Hepatocyte (in vitro differentiated cells): ENCODE measurements around the gene ATXN2. TPM values are rescaled to one million over a fixed set of nuclear protein-coding genes. Genes with fewer than 3 reads are reported as not detected.

ENCODE experiments used
- DNase-seq: peaks from one replicate; pipeline ENCODE4 v3.0.0-alpha.2; 2016; ENCODE audit warnings: low spot score
- H2AFZ ChIP-seq: fragments of 200-600 bp; sonication (generic); 2 replicates; pipeline ENCODE4 v1.6.0; 2016; ENCODE audit warnings: antibody characterized with exemption, mild to moderate bottlenecking
- H3K27ac ChIP-seq: fragments of 200-600 bp; sonication (generic); 2 replicates; pipeline ENCODE4 v1.5.1; 2016; ENCODE audit warnings: mild to moderate bottlenecking
- H3K27me3 ChIP-seq: fragments of 200-600 bp; sonication (generic); 2 replicates; pipeline ENCODE4 v1.6.1; 2016
- H3K36me3 ChIP-seq: fragments of 200-600 bp; sonication (generic); replicated peaks from 2 replicates; pipeline ENCODE4 v1.5.1; 2016; ENCODE audit warnings: low read depth; ENCODE audit not compliant: insufficient read depth
- H3K4me1 ChIP-seq: fragments of 200-600 bp; sonication (generic); 2 replicates; pipeline ENCODE4 v1.5.1; 2016; ENCODE audit warnings: mild to moderate bottlenecking, moderate library complexity; ENCODE audit not compliant: insufficient read depth
- H3K4me2 ChIP-seq: fragments of 200-600 bp; sonication (generic); 2 replicates; pipeline ENCODE4 v1.6.0; 2016
- H3K4me3 ChIP-seq: fragments of 200-600 bp; sonication (generic); 2 replicates; pipeline ENCODE4 v1.5.1; 2016; ENCODE audit warnings: mild to moderate bottlenecking
- H3K79me2 ChIP-seq: fragments of 200-600 bp; sonication (generic); 2 replicates; pipeline ENCODE4 v1.6.0; 2017; ENCODE audit warnings: mild to moderate bottlenecking
- H3K9me2 ChIP-seq: fragments of 200-600 bp; sonication (generic); replicated peaks from 2 replicates; pipeline ENCODE4 v1.6.0; 2017; ENCODE audit warnings: mild to moderate bottlenecking; ENCODE audit not compliant: insufficient read depth
- H3K9me3 ChIP-seq: fragments of 200-600 bp; sonication (generic); 2 replicates; pipeline ENCODE4 v1.5.1; 2016; ENCODE audit warnings: low read depth, mild to moderate bottlenecking
- H4K20me1 ChIP-seq: fragments of 200-600 bp; sonication (generic); 2 replicates; pipeline ENCODE4 v1.6.0; 2016; ENCODE audit warnings: mild to moderate bottlenecking; ENCODE audit not compliant: insufficient read depth, poor library complexity, severe bottlenecking
- EZH2 ChIP-seq: fragments of 200-600 bp; sonication (generic); IDR thresholded peaks from 2 replicates; pipeline ENCODE4 v1.6.1; 2016; ENCODE audit warnings: antibody characterized with exemption, mild to moderate bottlenecking, borderline replicate concordance
- EZH2phosphoT487 ChIP-seq: fragments of 200-600 bp; sonication (generic); IDR thresholded peaks from one replicate; pipeline ENCODE4 v1.6.1; 2018; ENCODE audit warnings: antibody characterized with exemption, mild to moderate bottlenecking, low read depth, moderate library complexity; ENCODE audit not compliant: unreplicated experiment, severe bottlenecking
- WGBS: methylation state at CpG from one replicate; pipeline ENCODE4 v1.1.6; 2016; ENCODE audit warnings: low lambda C conversion rate; ENCODE audit errors: missing lambda C conversion rate; 5-methylcytosine and 5-hydroxymethylcytosine counted together
- polyA plus RNA-seq: library from polyadenylated mRNA; unstranded; fragments of >200 nt; fragmentation: Nextera tagmentation; extraction: Ambion mirVana; gene quantifications from 2 replicates; pipeline ENCODE4 v1.2.1, GENCODE V29; 2016
- total RNA-seq: library from RNA; depleted of rRNA; stranded (reverse); fragments of >200 nt; gene quantifications from 2 replicates; pipeline ENCODE4 v1.2.3, GENCODE V29; 2014
- TF ChIP-seq, protein P1 (sequence below): fragments of 200-600 bp; sonication (generic); IDR thresholded peaks from 2 replicates; pipeline ENCODE4 v1.5.1; 2016; ENCODE audit warnings: antibody characterized with exemption, mild to moderate bottlenecking; ENCODE audit not compliant: poor library complexity

The ATXN2 gene
- total and polyA plus RNA-seq, 2 experiments from 2014 or later = 36.9 to 47.9 TPM

DNA sequence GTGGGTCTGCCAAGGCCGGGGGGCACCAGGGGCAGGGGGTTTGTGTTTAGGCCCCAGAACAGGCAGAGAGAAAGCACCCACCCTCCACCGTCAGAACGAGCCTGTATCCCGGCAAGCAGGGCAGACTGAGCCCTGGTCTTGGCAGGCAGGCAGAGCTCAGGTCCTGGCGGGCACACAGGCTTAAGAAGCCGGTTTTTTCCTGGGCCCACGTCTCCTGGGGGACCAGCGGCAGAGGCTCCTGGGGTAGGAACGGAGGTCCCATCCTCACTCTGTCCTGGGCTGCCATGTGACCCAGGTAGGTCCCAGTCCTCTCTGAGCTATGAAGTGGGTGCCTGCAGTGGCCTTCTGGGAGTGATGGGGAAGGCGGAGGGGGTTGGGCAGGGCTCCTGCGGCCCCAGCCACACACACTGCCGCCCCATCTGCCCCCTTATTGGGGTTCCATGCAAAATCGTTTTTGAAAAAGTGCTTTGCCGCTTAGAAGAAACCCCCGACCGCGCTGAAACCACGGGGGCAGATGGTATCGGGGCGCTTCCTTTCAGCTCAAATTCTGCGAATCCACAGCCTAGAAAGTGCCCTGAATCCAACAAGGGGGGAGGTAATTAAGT is 169.2 kb downstream of the ATXN2 start:
- Histone ChIP-seq H3K9me2 (no peaks in the 10 kb centered on the region), H3K9me3 (no peaks in the 10 kb centered on the region), H3K4me1 (peaks cover 37% of the 10 kb centered on the region), H2AFZ (no peak overlapping the region), H3K27ac (no peak overlapping the region), H4K20me1 (no peaks in the 10 kb centered on the region), H3K36me3 (no peaks in the 10 kb centered on the region), H3K4me3 (no peak overlapping the region), H3K79me2 (peaks cover 5% of the 10 kb centered on the region), H3K4me2 (no peak overlapping the region), H3K27me3 (no peaks in the 10 kb centered on the region)
- WGBS = 88% methylated on average over 21 of the region's 21 CpGs
- TF ChIP-seq EZH2phosphoT487 (no peak), EZH2 (no peak)
- TF ChIP-seq, protein P1, sequence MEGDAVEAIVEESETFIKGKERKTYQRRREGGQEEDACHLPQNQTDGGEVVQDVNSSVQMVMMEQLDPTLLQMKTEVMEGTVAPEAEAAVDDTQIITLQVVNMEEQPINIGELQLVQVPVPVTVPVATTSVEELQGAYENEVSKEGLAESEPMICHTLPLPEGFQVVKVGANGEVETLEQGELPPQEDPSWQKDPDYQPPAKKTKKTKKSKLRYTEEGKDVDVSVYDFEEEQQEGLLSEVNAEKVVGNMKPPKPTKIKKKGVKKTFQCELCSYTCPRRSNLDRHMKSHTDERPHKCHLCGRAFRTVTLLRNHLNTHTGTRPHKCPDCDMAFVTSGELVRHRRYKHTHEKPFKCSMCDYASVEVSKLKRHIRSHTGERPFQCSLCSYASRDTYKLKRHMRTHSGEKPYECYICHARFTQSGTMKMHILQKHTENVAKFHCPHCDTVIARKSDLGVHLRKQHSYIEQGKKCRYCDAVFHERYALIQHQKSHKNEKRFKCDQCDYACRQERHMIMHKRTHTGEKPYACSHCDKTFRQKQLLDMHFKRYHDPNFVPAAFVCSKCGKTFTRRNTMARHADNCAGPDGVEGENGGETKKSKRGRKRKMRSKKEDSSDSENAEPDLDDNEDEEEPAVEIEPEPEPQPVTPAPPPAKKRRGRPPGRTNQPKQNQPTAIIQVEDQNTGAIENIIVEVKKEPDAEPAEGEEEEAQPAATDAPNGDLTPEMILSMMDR = no peak
- no peak for DNase-seq

GRCh38 chr12:111428728-111429175 is 170.4 kb downstream of the ATXN2 start:
- Histone ChIP-seq H3K4me2 (no peak overlapping the region), H2AFZ (no peak overlapping the region), H3K9me2 (no peaks in the 10 kb centered on the region), H4K20me1 (no peaks in the 10 kb centered on the region), H3K4me1 (peaks cover 26% of the 10 kb centered on the region), H3K27ac (no peak overlapping the region), H3K9me3 (no peaks in the 10 kb centered on the region), H3K4me3 (no peak overlapping the region), H3K79me2 (peaks cover 5% of the 10 kb centered on the region), H3K36me3 (no peaks in the 10 kb centered on the region), H3K27me3 (no peaks in the 10 kb centered on the region)
- WGBS = 93% methylated on average over 16 of the region's 21 CpGs
- TF ChIP-seq EZH2phosphoT487 = no peak
- TF ChIP-seq EZH2 = no peak
- TF ChIP-seq, protein P1 = no peak
- no peak for DNase-seq

GRCh38 chr12:111428081-111428727 is 170.9 kb downstream of the ATXN2 start:
- no peak for TF ChIP-seq EZH2
- TF ChIP-seq, protein P1 = no peak
- no peak for TF ChIP-seq EZH2phosphoT487
- no peaks in the 10 kb centered on the region for H3K9me3 ChIP-seq
- H3K4me2 ChIP-seq = no peak overlapping the region
- H3K4me1 ChIP-seq = peaks cover 23% of the 10 kb centered on the region
- H4K20me1 ChIP-seq = no peaks in the 10 kb centered on the region
- H3K36me3 ChIP-seq = no peaks in the 10 kb centered on the region
- 91% methylated on average over 9 of the region's 9 CpGs for WGBS
- no peak overlapping the region for H3K27ac ChIP-seq
- H3K9me2 ChIP-seq = no peaks in the 10 kb centered on the region
- H3K4me3 ChIP-seq = no peak overlapping the region
- H3K79me2 ChIP-seq = peaks cover 5% of the 10 kb centered on the region
- H3K27me3 ChIP-seq = no peaks in the 10 kb centered on the region
- no peak for DNase-seq
- H2AFZ ChIP-seq = no peak overlapping the region
